ENCODE data around the gene GPRC5A.

- peak; percentile 95 for TF ChIP-seq FOXM1 (IDR thresholded peaks at IDR 0.05; ENCODE audit: borderline replicate concordance, low read depth)
- peak; percentile 96 for TF ChIP-seq EP300 (IDR thresholded peaks at IDR 0.05; ENCODE audit: borderline replicate concordance)
- peak; percentile 88 for TF ChIP-seq TEAD4 (IDR thresholded peaks at IDR 0.05)
- peak; percentile 34; the same call in 1 of the 2 replicates for TF ChIP-seq CEBPB (IDR thresholded peaks at IDR 0.05)
- peak; percentile 35; the same call in 1 of the 2 replicates for TF ChIP-seq TAF1 (IDR thresholded peaks at IDR 0.05; ENCODE audit: low read depth)
- TF ChIP-seq CREB1 (IDR thresholded peaks at IDR 0.05; ENCODE audit: low read depth) = no peak
- peak; percentile 73 for TF ChIP-seq MAX (IDR thresholded peaks at IDR 0.05)
- TF ChIP-seq EGR1 (IDR thresholded peaks at IDR 0.05) = no peak
- no peak; the same call in 1 of the 2 replicates for TF ChIP-seq USF1 (IDR thresholded peaks at IDR 0.05)
- TF ChIP-seq YY1 (IDR thresholded peaks at IDR 0.05; ENCODE audit: low read depth) = no peak
Observed at GRCh38 chr12:12872139-12872933, 19.0 kb upstream of the GPRC5A start.

Measured in Ishikawa (cell line).